Spleen (tissue), 11 donors: ENCODE measurements around the gene NRG3. TPM values are rescaled to one million over a fixed set of nuclear protein-coding genes. Genes with fewer than 3 reads are reported as not detected.

ENCODE experiments used
- DNase-seq: peaks from one replicate; pipeline ENCODE4 v3.0.0-alpha.2; 2020
- H3K27ac ChIP-seq, 8 donors: fragments of 200-600 bp; sonication (generic) in 7 of 8; 1 replicate in 4 of 8; 2 replicates in 4 of 8; pipeline versions ENCODE4 v1.5.0 to v1.8.0; 2016 to 2021; ENCODE audit warnings: inconsistent platforms in 4 of 8, mild to moderate bottlenecking in 4 of 8, moderate library complexity in 1 of 8
- H3K27me3 ChIP-seq, 7 donors: fragments of 200-600 bp; sonication (generic) in 6 of 7; replicated peaks in 1 of 7; 1 replicate in 4 of 7; 2 replicates in 3 of 7; pipeline versions ENCODE4 v1.5.0 to v1.8.0; 2016 to 2021; ENCODE audit warnings: inconsistent platforms in 3 of 7, mild to moderate bottlenecking in 1 of 7
- H3K36me3 ChIP-seq, 6 donors: fragments of 200-600 bp; sonication (generic) in 5 of 6; 1 replicate in 4 of 6; 2 replicates in 2 of 6; pipeline versions ENCODE4 v1.5.0 to v1.8.0; 2016 to 2021; ENCODE audit warnings: inconsistent platforms in 2 of 6
- H3K4me1 ChIP-seq, 6 donors: fragments of 200-600 bp; sonication (generic) in 5 of 6; 1 replicate in 3 of 6; 2 replicates in 3 of 6; pipeline versions ENCODE4 v1.5.0 to v1.8.0; 2016 to 2021; ENCODE audit warnings: inconsistent platforms in 3 of 6
- H3K4me3 ChIP-seq, 8 donors: fragments of 200-600 bp; sonication (generic) in 7 of 8; 1 replicate in 4 of 8; 2 replicates in 4 of 8; pipeline versions ENCODE4 v1.5.0 to v1.8.0; 2016 to 2021; ENCODE audit warnings: inconsistent platforms in 4 of 8, mild to moderate bottlenecking in 4 of 8, moderate library complexity in 2 of 8
- H3K9me3 ChIP-seq, 8 donors: fragments of 200-600 bp; sonication (generic) in 7 of 8; 1 replicate in 4 of 8; 2 replicates in 4 of 8; pipeline versions ENCODE4 v1.5.0 to v1.8.0; 2016 to 2021; ENCODE audit warnings: inconsistent platforms in 4 of 8
- CTCF ChIP-seq, 11 experiments: fragments of 200-600 bp in 7 of 11; fragments of 450-650 bp in 4 of 11; sonication (generic) in 4 of 11; IDR thresholded peaks in 8 of 11; conservative IDR thresholded peaks in 3 of 11; 1 replicate in 7 of 11; 2 replicates in 4 of 11; pipeline versions ENCODE4 v1.4.0 to v1.8.0; 2016 to 2021; ENCODE audit warnings: antibody characterized with exemption in 11 of 11, inconsistent platforms in 4 of 11, mild to moderate bottlenecking in 1 of 11
- POLR2A ChIP-seq, 3 donors: fragments of 450-650 bp; IDR thresholded peaks; one replicate each; pipeline ENCODE4 v1.5.1; 2017; ENCODE audit warnings: antibody characterized with exemption in 3 of 3, mild to moderate bottlenecking in 1 of 3
- POLR2AphosphoS5 ChIP-seq, 3 donors: sonication (generic); formaldehyde crosslinking; IDR thresholded peaks; one replicate each; pipeline ENCODE4 v1.5.1; 2017; ENCODE audit warnings: antibody characterized with exemption in 3 of 3
- WGBS, 5 donors: extraction: QIAGEN DNeasy Blood & Tissue Kit in 3 of 5; methylation state at CpG; one replicate each; pipeline versions ENCODE4 v1.1.5 to v1.1.7; 2013 to 2018; 5-methylcytosine and 5-hydroxymethylcytosine counted together
- intact Hi-C: fragments of 100-400 bp; cut with DNase I; formaldehyde crosslinking; loops from one replicate; pipeline ENCODE4 v1.15.0; 2023; ENCODE audit warnings: low total_unique reads
- polyA plus RNA-seq, 3 donors: library from polyadenylated mRNA; stranded (reverse); fragments of 200-250 nt; gene quantifications; one replicate each; pipeline ENCODE4 v1.2.1, GENCODE V29; 2013
- total RNA-seq, 7 donors: library from RNA; depleted of rRNA in 3 of 7; stranded (reverse); fragments of >200 nt in 3 of 7; fragmentation: NEBNext Ultra II Directional in 4 of 7; extraction: Animal tissue kit (Norgen Biotek cat#: 25700) in 4 of 7; gene quantifications; one replicate each; pipeline versions ENCODE4 v1.1.0 to v1.2.1, GENCODE V29; 2016 to 2021
- donor health status: healthy with polysubstance abuse.
- donor health status: DM: no; HTN: no; CAD: no; lungs with moderate emphysema.
- donor health status: DM: no; HTN: no; CAD: no.
- donor health status: Bipolar disorder and iron deficiency.
- donor health status: healthy.
- donor health status: DM: no; HTN: no; CAD: no.
- donor health status: DM: yes; HTN: yes; CAD: no.

The NRG3 gene
- total and polyA plus RNA-seq, 10 donors = 0.10 to 0.22 (median 0.21) TPM; not detected in 7

GRCh38 chr10:82319562-82319961 is 444.6 kb downstream of the NRG3 start:
- TF ChIP-seq POLR2AphosphoS5 (IDR thresholded peaks at IDR 0.05) = no peak
- no peak for TF ChIP-seq POLR2A (IDR thresholded peaks at IDR 0.05)
- TF ChIP-seq CTCF (IDR thresholded peaks at IDR 0.05 in 8 of 11, conservative IDR thresholded peaks at IDR 0.05 in 3 of 11) = no peak
- H3K4me1 ChIP-seq = no peaks in the 10 kb centered on the region
- intact Hi-C loops = no loop called here
- no peak overlapping the region for H3K27ac ChIP-seq
- H3K36me3 ChIP-seq = no peaks in the 10 kb centered on the region
- DNase-seq = no peak
- no peaks in the 10 kb centered on the region for H3K9me3 ChIP-seq
- H3K4me3 ChIP-seq = no peak overlapping the region
- WGBS, 5 donors = 20 to 40% (median 38%) methylated on average over 1 of the region's 1 CpG
- H3K27me3 ChIP-seq = no peaks in the 10 kb centered on the region

- H3K27me3 ChIP-seq = no peaks in the 10 kb centered on the region
- H3K4me1 ChIP-seq = no peaks in the 10 kb centered on the region
- no peak for DNase-seq
- no peaks in the 10 kb centered on the region for H3K36me3 ChIP-seq
- H3K4me3 ChIP-seq = no peak overlapping the region
- H3K9me3 ChIP-seq = no peaks in the 10 kb centered on the region
- intact Hi-C loops = no loop called here
- no peak overlapping the region for H3K27ac ChIP-seq
- TF ChIP-seq CTCF (IDR thresholded peaks at IDR 0.05 in 8 of 11, conservative IDR thresholded peaks at IDR 0.05 in 3 of 11) = no peak
- no peak for TF ChIP-seq POLR2AphosphoS5 (IDR thresholded peaks at IDR 0.05)
Measured at GRCh38 chr10:82321724-82322123, 446.7 kb downstream of the NRG3 start.

GRCh38 chr10:82331716-82332115 is 456.7 kb downstream of the NRG3 start:
- H3K36me3 ChIP-seq = no peaks in the 10 kb centered on the region
- DNase-seq = no peak
- 60 to 76% (median 73%) methylated on average over 2 of the region's 2 CpGs for WGBS, 5 donors
- H3K27me3 ChIP-seq = no peaks in the 10 kb centered on the region
- H3K4me1 ChIP-seq = no peaks in the 10 kb centered on the region
- no peak overlapping the region for H3K27ac ChIP-seq
- no peak overlapping the region for H3K4me3 ChIP-seq
- H3K9me3 ChIP-seq = no peaks in the 10 kb centered on the region
- TF ChIP-seq POLR2AphosphoS5 (IDR thresholded peaks at IDR 0.05) (no peak), POLR2A (IDR thresholded peaks at IDR 0.05) (no peak), CTCF (IDR thresholded peaks at IDR 0.05 in 8 of 11, conservative IDR thresholded peaks at IDR 0.05 in 3 of 11) (no peak)
- intact Hi-C loops = no loop called here

GRCh38 chr10:82335831-82336230 is 460.8 kb downstream of the NRG3 start:
- Histone ChIP-seq H3K4me1 (no peaks in the 10 kb centered on the region), H3K36me3 (no peaks in the 10 kb centered on the region), H3K27ac (no peak overlapping the region), H3K27me3 (no peaks in the 10 kb centered on the region), H3K4me3 (no peak overlapping the region), H3K9me3 (no peaks in the 10 kb centered on the region)
- TF ChIP-seq POLR2A (IDR thresholded peaks at IDR 0.05) = no peak
- TF ChIP-seq POLR2AphosphoS5 (IDR thresholded peaks at IDR 0.05) = no peak
- TF ChIP-seq CTCF (IDR thresholded peaks at IDR 0.05 in 8 of 11, conservative IDR thresholded peaks at IDR 0.05 in 3 of 11) = no peak
- 54 to 82% (median 71%) methylated on average over 1 of the region's 1 CpG for WGBS, 5 donors
- intact Hi-C loops = no loop called here
- no peak for DNase-seq
